GM19372 (cell line): Measurements from ENCODE around the gene TRIM4.
A peak's percentile ranks its signal among the peaks of the same experiment; 100 is the strongest.
"Not testable (repeated sequence)": the region's sequence is repeated elsewhere in the genome, so short reads cannot be mapped to it uniquely, and the experiment has no call there.

Experiments
- ATAC-seq: cut with Tn5 transposase; IDR thresholded peaks from one replicate; pipeline ENCODE4 v1.9.1; 2021; ENCODE audit warnings: mild to moderate bottlenecking, low read depth, moderate library complexity; ENCODE audit not compliant: unreplicated experiment

The TRIM4 gene, protein sequence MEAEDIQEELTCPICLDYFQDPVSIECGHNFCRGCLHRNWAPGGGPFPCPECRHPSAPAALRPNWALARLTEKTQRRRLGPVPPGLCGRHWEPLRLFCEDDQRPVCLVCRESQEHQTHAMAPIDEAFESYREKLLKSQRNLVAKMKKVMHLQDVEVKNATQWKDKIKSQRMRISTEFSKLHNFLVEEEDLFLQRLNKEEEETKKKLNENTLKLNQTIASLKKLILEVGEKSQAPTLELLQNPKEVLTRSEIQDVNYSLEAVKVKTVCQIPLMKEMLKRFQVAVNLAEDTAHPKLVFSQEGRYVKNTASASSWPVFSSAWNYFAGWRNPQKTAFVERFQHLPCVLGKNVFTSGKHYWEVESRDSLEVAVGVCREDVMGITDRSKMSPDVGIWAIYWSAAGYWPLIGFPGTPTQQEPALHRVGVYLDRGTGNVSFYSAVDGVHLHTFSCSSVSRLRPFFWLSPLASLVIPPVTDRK

DNA sequence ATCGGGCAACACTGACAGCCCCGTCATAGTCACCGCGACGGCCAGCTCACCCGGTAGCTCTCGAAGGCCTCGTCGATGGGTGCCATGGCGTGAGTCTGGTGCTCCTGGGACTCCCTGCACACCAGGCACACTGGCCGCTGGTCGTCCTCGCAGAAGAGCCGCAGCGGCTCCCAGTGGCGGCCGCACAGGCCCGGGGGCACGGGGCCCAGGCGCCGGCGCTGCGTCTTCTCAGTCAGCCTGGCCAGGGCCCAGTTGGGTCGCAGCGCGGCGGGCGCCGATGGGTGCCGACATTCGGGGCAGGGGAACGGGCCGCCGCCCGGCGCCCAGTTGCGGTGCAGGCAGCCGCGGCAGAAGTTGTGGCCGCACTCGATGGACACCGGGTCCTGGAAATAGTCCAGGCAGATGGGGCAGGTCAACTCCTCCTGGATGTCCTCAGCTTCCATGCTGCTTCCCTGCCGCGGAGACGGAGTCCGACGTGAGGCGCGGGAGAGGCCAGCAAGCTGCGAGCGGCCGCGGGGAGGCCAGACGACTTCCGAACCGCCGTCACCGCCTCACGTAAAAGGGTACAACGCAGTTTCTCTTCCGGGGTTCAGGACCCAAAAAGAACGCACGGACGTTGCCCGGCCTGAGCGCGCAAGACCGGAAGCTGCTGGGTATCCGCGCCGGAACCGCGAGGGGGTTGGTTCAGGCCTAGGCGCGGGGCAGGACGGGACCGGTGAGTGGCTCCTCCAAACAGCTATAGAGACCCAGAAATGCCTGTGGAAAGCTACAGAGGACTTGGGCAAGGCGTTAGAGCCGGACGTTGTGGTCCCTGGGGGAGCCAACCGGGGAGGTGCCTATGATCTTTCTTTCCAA lies at the start of gene TRIM4:
Gene TRIM4, minus strand, starts transcription at position 572 of the 855 bp plus-strand sequence. Its CDS starts 129 bp downstream, at position 443.
- ATAC-seq = peak; percentile 94

DNA sequence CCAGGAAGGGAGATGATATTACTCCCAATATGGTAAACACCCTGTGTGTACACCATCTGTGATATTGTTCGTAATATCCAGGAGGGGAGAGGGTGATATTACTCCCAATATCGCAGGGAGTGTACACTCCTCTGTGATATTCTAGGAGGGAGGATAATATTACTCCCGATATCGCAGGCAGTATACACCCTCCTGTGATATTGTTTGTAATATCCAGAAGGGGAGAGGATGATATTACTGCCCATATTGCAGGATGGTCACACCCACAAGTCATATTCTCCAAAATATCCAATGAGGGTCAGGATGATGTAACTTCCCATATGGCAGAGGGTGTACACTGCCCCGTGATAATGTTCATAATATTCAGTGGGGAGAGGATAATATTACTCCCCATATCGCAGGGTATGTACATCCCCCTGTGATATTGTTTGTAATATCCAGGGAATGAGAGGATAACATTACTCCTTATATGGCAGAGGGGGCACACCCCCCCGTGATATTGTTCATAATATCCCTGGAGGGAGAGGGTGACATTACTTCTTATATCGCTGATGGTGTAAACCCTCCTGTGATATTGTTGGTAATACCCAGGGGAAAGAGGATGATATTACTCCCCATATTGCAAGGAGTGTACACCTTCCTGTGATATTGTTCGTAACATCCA lies 39.4 kb upstream of the TRIM4 start:
- ATAC-seq = no peak

DNA sequence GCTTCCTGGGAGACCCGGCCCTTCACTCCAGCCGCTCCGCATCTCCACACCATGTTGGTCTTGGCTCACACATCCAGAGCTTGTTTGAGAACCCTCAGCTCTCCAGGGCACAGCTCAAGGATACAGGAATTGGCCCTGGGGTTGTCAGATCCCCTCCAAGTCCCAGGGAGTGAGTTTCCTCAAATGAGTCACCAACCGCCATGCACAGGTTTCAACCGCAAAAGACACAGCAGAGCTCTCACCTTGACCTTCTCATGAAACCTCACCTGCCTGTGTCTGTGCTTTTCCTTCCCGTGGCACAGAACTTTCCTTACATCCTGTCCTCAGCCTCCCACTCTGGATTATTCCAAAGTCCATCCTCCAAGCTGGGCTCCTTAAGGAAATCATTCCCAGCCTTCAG lies 35.9 kb upstream of the TRIM4 start:
- no peak for ATAC-seq

DNA sequence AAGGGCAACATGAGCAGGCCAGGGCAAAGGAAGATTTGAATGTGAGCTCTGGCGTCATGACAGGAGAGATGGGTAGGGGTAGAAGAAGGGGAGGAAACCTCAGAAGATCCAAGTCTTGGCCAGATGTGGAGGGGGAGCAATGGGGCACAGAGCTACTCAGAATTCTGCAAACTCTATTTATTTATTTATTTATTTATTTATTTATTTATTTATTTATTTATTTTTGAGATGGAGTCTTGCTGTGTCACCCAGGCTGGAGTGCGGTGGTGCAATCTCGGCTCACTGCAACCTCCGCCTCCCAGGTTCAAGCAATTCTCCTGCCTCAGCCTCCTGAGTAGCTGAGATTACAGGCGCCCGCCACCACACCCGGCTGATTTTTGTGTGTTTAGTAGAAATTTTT lies 35.3 kb upstream of the TRIM4 start:
- not testable (repeated sequence) for ATAC-seq

DNA sequence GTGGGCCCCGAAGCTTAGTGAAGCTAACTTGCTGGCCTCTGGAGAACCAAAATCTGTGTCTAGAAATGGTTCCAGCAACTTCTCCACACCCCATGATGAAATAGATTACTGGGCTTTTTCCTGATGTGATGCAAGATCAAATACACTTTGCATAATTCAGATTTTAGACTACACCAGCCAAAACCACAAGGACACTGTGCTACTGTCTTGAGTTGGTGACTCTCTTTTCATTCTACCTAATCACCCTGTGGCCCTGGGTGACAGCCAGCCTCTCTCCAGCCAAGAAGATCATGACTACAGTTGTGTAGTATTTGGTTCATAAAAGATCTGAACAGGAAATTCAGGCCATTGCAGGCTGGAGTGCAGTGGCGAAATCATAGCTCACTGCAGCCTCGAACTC lies 34.3 kb upstream of the TRIM4 start:
- no peak for ATAC-seq

DNA sequence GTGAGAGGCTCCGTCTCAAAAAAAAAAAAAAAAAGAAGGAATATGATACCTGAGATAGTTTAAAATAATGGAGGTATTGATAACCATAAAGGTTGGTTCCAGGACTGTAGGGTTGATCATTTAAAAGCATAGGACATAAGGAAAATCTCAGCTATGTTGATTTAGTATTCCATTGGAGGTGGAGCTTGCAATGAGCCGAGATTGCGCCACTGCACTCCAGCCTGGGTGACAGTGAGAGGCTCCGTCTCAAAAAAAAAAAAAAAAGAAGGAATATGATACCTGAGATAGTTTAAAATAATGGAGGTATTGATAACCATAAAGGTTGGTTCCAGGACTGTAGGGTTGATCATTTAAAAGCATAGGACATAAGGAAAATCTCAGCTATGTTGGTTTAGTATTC lies 33.3 kb upstream of the TRIM4 start:
- not testable (repeated sequence) for ATAC-seq

DNA sequence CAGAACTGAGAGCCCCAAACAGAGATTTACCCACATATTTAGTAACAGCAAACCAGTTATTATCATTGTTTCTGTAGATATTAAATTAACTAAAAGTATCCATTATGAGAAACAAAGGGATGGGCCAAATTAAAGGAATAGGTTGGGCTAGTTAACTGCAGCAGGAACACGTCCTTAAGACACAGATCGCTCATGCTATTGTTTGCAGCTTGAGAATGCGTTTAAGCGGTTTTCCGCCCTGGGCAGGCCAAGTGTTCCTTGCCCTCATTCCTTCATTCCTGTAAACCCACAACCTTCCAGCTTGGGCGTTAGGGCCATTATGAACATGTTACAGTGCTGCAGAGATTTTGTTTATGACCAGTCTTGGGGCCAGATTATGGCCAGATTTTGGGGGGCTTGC lies 31.5 kb upstream of the TRIM4 start:
- not testable (repeated sequence) for ATAC-seq

DNA sequence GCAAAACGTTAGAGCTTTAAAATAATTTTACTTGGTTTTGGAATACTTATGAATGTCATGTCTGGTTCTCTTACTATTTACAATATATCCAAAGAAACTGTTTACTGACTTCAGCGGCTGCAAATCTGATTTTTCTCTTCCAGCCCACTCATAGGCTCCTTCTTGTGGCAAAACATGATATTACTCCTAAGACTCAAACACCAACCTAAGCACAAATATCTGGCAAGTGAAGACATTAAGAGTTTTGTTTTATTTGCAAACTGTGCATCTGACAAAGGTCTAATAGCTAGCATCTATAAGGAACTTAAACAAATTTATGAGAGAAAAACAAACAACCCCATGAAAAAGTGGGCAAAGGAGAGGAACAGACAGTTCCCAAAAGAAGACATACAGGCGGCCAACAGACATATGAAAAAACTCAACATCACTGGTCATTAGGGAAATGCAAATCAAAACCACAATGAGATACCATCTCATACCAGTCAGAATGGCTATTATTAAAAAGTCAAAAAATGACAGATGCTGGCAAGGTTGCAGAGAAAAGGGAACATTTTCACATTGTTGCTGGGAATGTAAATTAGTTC lies 30.4 kb upstream of the TRIM4 start:
- no peak for ATAC-seq

DNA sequence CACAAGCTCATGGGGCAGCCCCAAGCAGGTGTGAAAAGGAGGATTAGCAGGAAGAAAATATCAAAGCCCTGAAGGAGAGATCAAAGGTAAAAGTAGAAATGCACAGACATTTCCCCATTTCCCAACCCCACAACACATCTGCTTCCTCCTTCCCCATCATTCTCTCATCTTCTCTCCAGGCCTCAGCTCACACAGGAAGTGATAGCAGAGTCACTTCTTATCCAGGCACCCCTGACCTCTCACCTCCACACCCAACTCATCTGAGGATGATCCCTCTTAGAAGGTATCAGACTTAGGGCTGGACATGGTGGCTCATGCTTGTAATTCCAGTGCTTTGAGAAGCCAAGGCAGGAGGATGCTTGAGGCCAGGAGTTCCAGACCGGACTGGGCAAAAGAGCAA lies 28.3 kb upstream of the TRIM4 start:
- ATAC-seq = no peak

DNA sequence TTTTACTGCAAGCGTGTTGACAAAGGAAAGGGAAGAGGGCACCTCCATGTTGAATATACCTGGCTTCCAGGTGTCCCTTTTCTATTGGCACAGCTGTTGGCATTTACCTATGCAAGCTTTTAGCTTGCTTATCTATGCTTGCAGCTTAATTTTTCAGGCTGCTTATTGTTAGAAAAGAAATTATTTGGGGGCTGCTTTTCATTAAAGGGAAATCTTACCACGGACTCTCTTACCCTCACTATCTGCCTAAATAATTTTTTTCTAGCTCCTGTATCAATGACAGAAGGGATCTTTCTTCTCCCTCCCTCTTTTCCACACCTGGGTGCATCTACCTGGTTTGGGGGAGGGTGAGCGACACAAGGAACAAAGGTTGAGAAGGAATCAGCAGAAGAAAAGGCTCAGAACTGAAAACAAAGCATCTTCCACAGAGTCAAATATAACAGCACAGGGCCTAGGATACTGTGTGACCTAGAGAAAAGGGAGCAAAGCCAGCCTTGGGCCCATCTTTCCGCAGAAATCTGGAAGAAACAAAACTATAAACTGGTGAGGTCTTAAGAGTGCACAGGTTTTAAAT lies 25.3 kb upstream of the TRIM4 start:
- ATAC-seq = no peak

DNA sequence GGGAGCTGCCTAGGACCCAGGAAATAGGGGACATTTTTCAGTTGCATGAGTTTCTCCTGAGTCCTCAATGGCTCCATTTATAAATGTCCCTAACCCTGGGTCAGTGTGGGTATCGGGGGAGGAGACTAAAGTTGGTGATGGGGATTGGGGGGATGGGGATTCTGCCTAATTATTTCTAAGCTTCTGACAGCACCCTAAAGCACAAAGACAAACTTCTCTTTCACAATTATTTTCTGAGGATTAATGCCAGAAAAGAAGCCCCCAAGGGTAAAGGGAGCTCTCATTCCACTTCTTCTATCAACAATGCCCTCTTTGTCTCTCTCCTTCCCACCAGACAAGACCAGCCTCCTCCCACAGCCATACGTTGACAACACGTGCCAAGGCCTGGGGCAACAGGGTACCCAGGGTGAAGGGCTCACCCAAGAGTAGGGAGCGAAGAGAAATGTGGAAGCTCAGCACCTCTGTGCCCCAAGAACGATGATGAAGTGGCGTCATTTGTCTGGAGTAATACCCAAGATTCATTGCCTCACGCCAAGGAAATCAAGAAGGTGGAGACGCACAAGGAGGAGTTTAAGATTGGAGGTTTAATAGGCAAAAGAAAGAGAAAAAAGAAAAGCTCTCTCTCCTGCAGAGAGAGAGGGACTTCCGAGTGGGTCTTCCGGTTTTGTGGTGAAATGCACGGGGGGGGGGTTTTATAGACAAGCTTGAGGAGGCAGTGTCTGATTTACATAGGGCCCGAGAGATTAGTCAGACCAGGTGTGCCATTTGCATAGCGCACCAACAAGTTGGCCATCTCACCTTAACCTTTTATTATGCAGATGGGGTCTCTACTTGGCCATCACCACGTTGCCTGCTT lies 24.5 kb upstream of the TRIM4 start:
- ATAC-seq = no peak

DNA sequence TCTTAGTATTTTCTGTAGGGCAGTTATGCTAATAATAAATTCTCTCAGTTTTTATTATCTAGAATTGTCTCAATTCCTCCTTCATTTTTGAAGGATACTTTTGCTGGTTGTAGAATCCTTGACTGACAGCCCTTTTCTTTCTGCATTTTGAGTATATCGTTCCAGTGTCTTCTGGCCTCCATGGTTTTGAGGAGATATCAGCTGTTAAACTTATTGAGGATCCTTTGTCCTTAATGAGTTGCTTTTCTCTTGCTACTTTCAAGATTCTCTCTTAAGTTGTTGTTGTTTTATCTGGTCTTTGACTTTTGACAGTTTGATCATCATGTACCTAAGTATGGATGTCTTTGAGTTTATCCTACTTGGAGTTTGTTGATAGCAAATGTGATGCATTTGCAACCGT lies 19.0 kb upstream of the TRIM4 start:
- ATAC-seq = no peak

DNA sequence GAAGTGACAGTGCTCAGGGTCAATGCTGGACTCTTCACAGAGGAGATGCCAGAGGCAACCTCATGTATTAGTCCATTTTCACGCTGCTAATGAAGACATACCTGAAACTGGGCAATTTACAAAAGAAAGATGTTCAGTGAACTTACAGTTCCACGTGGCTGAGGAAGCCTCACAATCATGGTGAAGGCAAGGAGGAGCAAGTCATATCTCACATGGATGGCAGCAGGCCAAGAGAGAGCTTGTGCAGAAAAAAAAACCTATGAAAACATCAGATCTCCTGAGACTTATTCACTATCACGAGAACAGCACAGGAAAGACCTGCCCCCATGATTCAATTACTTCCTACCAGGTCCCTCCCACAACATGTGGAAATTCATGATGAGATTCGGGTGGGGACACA lies 15.7 kb upstream of the TRIM4 start:
- ATAC-seq = not testable (repeated sequence)

DNA sequence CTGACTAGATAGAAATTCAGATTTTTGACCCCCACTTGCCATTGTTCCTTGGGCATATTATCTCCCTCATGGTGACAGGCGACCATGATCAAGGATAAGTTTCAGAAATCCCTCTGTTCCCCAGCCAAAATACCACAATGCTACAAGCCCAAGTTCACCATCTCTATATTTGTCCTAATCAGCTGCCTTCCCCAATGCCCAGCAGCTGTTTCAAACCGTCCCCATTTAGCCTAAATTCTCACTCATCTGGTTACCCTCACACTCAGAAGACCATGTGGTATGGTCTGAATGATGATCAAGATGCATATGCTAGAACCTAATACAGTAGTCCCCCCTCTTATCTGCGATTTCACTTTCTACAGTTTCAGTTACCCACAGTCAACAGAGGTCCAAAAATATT lies 11.0 kb upstream of the TRIM4 start:
- no peak for ATAC-seq

DNA sequence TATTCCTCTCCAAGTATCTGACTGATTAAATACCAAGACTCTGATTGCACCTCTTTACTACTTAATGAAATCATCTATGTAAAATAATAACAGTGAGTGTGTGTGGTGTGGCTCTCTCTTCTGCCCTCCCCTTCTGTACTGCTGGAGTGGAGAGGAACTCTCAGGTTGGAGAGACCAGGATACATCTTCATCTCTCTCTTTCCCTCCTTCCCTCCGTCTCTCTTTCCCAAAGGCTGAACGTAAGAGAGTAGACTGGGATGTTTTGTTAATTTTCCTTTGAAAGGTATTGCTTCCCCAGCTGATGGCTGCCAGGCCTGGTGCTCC lies 10.4 kb upstream of the TRIM4 start:
- ATAC-seq = no peak

DNA sequence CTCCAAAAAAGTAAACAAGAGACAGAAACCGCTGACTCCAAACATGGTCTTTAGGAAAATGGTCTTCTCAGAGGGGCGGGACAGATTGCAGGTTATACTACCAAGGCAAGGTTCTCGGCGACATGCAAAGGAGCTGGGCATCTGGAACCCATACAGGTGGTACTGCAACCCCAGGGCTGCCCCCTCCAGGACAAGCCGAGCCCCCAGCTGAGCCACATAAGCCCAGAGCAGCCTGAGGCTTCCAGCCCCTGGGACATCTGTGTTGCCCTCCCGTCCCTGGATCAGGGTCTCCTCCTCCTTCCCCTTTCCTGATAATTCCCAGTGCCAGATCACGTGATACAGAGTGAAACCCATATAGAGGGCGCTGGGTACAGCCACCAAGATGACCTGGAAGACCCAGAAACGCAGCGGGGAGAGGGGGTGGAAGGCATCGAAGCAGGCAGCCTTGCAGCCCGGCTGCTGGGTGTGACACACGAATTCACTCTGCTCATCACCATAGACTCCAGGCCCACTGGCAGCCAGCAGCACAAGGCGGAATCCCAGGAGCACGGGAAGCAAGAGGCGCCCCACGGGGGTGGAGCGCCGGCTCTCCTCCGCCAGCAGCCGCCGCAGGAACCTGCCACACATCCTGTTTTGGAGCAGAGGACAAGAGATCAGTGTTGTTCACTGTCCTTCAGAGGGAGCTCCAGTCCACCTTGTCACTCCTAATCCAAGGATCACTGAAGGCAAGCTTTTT lies 9.8 kb upstream of the TRIM4 start, which contains the start of gene GJC3:
Gene GJC3, minus strand, starts transcription at position 627 of the 736 bp plus-strand sequence. Its CDS starts 0 bp downstream, at position 627.
- ATAC-seq = no peak

DNA sequence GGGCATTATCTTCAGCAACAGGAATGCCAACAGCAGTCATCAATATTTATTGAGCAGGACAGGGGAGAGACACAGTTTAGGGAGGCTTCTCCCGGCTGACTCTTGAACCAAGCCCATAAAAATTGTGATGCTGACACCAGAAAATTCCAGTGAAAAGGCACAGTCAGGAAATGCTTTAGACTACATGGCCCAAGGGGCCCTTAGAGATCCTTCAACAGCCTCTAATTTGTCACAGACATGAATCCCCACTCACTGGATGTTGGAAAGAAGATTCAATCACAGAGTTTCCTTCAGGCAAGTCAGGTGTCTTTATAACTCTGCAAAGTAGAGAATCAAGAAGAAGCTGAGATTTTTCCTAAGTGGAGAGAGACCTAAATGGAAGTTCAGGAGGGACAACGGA lies 8.9 kb upstream of the TRIM4 start:
- no peak for ATAC-seq

DNA sequence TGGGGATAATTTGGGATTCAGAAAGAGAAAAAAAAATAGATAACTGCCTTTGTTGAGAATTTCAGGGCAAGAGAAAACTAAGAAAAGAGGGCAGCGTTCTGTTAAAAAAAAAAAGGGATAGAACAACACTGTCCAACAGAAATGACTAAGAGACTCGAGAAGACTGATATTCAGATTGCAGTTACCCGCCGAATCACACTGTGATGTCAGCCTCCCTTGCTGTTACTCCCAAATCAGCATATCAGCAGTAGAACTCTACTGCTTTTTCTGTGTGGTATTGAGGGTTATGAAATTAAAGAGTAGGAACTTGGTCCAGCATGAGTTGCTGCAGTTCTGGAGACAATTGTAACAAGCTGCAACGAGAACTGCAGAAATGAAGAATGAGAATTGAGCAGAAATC lies 8.2 kb upstream of the TRIM4 start:
- no peak for ATAC-seq

DNA sequence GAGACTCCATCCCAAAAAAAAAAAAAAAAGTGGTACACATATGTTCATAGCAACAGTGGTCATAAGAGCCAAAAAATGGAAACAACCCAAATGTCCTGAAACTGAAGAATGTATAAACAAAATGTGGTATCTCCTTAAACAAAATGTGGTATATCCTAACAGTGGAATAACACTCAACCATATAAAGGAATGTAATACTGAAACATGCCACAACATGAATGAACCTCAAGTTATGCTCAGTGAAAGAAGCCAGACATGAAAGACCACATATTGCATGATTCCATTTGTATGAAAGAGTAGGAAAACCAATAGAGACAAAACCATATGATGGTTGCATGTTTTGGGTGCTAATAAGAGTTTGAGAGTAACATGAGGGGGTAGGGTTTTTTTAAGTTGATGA lies 7.0 kb upstream of the TRIM4 start:
- ATAC-seq = no peak
